Left renal pelvis (tissue), 4 donors: ENCODE data around the gene PKP4. TPM values are rescaled to one million over a fixed set of nuclear protein-coding genes. Genes with fewer than 3 reads are reported as not detected.
"Not testable (repeated sequence)": the region's sequence is repeated elsewhere in the genome, so short reads cannot be mapped to it uniquely, and the experiment has no call there.

Experiments
- DNase-seq, 4 donors: peaks; one replicate each; pipeline ENCODE4 v3.0.0-alpha.2; 2013; ENCODE audit warnings: low read depth in 4 of 4, low spot score in 3 of 4
- polyA plus RNA-seq, 4 donors: library from polyadenylated mRNA; unstranded; fragments of 120-200 nt; gene quantifications; one replicate each; pipeline ENCODE4 v1.2.1, GENCODE V29; 2013; ENCODE audit not compliant: insufficient read length in 4 of 4

PKP4 gene
- polyA plus RNA-seq, 4 donors, result 46.9 to 170 (median 165) TPM

DNA sequence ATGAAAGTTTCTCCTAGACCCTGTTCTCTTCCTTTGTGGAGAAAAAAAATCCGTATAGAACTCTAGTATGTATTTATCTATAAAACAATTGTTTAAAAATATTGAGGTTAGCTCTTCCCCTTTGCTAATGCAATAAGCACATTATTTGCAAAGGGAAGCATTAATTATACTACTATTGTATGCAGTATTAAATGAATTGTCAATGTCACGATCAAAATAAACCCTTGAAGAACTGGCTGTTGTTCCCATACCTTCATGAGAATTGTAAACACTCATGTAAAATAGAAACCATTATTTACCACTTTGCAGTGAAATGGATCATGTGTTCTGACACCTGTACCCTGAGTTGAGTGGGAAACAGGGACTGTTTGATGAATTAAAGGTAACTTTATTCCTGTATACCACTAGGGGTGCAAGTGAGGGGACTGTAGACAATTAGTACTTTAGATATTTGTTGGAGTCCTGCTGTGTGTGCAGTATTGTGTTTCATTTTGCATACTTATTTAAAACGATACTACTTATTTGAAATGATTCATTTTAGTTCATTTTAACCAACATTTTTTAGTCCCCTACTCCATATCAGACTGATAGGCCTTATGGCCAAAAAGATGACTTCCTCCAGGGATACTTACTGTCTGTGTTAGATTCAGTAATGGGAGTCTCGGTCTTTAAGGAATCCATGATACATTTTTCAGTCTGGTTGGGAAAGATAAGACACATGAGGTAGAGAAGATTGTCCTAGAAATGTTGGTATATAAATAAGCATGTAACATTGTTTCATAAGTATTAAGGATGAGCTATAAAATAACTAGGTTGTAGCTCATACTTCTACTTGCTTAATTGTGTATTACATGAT is 7.9 kb downstream of the PKP4 start:
- no peak for DNase-seq

DNA sequence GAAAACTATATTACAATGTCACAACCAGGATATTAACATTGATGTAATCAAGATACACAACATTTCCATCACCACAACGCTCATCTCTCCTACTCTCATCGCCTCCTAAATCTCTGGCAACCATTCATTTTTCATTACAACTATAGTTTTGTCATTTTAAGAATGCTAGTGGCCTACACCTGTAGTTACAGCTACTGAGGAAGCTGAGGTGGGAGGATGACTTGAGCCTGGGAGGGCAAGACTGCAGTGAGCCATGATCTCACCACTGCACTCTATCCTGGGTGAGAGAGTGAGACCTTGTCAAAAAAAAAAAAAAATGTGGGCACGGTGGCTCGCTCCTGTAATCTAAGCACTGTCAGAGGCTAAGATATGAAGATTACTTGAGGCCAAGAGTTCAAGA is 10.5 kb downstream of the PKP4 start:
- DNase-seq, result no peak

DNA sequence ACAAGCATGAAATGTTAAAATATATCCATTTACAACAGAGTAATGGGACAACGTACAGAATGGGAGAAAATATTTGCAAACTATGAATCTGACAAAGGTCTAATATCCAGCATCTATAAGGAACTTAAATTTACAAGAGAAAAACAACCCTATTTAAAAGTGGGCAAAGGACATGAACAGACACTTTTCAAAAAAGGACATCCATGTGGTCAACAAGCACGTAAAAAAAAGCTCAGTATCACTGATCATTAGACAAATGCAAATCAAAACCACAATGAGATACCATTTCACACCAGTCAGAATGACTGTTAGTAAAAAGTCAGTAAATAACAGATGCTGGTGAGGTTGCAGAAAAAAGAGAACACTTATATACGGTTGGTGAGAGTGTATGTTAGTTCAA is 16.1 kb downstream of the PKP4 start:
- not testable (repeated sequence) for DNase-seq

DNA sequence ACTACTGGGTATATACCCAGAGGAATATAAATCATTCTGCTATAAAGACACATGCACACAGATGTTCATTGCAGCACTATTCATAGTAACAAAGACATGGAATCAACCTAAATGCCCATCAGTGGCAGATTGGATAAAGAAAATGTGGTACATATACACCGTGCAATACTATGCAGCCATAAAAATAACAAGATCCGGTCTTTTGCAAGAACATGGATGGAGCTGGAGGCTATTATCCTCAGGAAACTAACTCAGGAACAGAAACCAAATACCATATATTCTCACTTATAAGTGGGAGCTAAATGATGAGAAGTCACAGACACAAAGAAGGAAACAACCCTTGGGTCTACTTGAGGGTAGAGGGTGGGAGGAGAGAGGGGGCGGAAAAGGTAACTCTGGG is 16.5 kb downstream of the PKP4 start:
- DNase-seq, result not testable (repeated sequence)

DNA sequence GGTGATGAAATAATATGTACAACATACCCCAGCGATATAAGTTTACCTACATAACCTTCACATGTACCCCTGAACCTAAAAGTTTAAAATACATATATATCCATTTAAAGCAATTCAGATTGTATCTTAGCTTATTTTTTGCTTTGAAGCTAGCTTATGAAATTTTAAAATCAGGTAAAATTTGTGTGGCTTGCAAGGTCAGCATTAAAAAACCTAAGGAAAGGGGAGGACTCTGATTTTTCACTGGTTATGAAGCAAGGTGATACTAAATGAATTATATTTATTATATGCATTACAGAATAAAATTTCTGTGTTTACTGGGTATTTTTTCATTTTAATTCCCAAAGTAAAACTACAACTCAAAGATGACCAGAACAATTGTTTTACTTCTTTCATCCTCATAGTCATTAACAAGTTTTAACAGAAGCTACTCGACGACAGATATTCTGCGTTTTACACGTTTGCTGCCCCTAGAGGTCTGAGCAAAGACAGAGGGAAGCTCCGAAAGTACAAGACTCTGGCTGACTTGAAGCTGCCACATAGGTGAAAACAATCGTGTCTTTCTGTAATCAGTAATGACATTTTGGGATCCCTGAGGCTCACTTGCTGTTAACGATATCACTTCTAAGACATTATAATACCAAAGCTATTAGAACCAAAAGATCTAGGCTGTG is 17.1 kb downstream of the PKP4 start:
- DNase-seq, result no peak

DNA sequence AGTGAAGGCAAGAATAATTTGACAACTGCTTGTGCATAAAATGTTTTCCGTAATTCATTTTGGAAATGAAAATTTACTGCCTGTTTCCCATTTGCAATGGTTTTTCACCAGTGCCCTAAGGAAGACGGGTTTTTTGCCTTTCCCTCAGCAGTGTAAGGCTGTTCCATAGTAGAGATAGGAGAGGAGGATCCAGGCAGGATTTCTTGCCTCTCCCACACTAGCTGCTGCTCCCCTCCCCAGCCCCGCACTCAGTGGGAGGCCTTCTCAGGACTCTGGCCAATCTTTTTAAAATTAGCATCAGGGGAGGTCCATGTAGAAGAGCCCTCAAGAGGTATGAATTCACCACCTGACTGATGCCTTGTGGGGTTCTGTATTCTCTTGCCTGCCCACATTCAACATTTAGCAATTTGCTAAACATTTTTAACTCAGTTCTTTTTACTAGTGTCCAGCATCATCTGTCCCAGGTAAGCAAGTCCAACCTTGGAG is 17.8 kb downstream of the PKP4 start:
- not testable (repeated sequence) for DNase-seq

DNA sequence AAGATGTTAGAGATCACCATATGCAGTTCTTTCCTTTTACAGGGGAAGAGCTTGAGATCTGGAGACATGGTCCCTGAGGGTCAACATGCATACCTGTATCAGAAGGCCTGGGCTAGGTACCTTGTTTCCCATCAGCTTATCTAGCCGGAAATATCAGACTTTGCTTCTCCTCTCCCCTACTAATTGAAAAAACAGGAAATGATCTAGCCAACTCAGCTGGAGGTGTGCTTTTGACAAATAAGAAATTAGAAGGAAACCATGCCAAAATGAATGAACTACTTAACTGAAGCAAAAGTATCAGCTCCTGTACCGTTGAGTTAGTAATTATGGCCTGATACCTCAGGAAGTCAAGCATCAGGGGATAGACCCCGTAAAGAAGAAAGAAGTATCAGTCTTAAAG is 20.4 kb downstream of the PKP4 start:
- DNase-seq, result no peak

DNA sequence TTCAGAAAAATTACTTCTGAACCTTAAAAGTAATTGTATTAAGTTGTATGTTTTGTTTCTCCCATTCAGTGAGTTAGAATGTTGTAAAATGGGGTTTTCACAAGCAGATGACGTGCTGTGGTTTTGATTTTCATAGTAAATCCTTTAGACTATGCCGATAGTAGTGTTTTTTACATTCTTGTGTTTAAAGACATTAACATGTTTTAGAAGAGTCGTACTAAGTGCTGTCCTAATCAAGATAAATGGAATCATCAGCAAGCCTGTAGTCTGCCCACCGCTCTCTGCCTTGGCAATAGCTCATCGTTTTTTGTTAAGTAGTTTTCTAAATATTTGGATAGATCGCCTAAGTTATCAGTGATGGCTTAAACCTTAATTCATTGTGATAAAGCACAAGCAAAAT is 21.5 kb downstream of the PKP4 start:
- no peak for DNase-seq

DNA sequence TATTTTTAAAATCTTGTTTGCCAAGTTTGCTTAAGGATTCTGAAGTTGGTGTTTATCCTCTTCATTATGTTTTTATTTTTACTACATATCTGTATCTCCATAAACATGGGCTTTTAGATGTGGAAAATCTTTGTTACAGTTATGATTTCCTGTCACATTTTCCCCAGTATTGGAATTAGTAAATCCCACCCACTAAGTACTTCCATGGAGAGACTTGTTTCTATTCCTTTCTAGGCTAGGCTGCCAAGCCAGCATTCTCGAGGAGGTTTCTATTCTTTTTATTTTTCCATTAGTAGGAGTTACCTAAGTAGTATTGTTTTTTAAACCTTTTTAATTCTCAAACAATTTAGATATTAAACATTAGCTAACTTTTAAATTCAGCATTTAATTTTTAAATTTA is 22.1 kb downstream of the PKP4 start:
- no peak for DNase-seq

DNA sequence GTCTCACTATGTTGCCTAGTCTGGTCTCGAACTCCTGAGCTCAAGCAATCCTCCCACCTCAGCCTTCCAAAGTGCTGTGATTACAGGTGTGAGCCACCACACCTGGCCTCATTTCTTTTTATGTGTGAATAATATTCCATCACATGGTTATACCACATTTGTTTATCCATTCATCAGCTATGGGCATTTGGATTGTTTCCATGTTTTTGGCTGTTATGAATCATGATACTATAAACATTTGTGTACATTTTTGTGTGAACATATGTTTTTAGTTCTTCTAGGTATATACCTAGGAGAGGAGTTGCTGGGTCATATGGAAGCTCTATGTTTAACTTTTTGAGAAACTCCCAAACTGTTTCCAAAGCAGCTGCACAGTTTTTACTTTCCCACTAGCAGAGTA is 24.4 kb downstream of the PKP4 start:
- no peak for DNase-seq

DNA sequence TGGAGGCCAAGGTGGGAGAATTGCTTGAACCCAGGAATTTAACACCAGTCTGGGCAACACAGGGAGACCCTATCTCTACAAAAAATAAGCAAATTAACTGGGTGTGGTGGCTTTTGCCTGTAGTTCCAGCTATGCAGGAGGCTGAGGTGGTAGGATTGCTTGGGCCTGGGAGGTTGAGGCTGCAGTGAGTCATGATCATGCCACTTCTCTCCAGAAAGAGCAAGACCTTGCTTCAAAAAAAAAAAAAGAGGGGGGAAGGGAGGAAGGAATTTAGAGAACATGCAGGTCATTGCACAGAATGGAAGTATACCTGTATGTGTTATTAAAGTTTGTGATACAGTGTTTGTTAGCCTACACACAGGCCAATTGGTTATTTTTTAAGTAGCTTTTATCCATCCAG is 25.8 kb downstream of the PKP4 start:
- no peak for DNase-seq

DNA sequence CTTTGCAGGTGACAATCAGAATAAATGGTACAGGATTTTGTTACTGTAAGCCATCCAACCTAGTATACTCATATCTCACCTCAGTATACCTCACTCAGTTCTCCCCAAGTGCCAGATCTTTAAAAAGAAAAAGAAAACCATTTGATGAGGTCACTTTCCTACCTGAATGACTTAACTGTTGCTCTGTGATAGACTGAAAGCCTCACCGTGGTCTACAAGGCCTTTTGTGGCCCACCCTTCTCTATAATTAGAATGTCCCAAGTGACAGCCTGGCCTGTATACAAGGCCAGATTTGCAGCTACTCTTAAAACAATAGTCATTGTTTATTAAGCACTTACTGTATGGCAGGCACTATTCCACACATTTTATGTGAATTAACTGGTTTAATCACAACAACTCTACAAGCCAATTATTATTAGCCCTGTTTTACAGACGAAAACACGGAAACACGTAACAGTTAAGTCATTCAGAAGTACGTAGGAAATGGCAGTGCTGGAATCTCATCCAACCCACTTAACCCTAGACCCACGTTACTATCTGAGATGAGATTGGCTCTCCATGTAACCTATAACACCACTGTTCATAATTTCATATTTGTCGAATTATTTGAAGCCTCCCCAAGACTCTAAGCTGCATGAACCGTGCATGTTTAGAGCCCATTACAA is 28.3 kb downstream of the PKP4 start:
- DNase-seq, result no peak

DNA sequence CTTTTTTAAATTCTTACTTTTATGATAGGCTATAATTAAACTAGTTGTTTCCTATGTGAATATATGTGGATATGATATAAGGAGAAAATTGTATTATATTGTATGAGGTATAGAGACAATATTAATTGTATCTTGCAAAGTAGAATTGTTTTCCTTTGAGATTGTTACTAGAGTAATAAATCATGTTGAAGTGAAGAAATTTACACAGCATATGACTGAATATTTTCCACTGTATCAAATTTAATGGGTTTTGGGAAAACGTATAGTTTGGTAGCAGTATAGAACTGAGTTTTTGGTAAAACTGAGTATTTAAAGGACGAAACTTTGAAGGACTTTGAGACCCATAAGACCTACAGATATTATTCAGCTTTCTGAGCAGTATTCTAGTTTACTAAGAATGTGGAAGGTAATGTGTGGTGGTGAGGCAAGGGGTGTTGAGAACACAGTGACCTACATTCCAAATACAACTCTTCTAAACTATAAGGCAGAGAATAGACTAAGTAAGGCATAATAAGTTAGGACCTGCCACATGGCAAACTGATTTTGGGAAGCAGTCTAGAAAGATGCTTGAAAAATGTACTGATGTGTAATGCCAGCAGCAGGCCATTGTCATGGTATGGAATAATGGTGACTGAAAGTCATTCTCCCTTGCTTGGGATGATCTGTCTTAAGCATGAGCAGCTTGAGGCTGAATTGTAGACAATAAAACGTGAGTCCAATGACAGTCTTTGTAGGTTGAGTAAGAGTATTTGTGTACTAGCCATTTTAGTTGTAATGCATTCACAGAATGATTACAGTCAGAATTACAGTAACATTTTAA is 29.6 kb downstream of the PKP4 start:
- no peak for DNase-seq

DNA sequence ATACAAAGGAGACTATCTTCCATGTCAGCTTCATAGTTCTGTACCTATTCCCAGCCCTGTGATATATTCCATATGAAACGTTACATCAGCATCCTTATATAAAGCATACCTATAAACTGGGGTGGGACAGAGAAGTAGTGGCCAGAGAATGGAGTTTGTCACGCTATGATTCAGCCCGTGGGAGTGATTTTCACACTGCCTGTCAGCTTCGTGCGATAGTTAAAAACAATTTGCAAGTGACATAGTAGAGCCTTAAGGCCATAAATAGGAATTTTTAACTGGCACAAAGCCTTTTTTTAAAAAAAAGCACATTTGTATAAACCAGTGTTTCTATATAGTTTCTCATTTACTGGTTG is 30.2 kb downstream of the PKP4 start:
- DNase-seq, result no peak

DNA sequence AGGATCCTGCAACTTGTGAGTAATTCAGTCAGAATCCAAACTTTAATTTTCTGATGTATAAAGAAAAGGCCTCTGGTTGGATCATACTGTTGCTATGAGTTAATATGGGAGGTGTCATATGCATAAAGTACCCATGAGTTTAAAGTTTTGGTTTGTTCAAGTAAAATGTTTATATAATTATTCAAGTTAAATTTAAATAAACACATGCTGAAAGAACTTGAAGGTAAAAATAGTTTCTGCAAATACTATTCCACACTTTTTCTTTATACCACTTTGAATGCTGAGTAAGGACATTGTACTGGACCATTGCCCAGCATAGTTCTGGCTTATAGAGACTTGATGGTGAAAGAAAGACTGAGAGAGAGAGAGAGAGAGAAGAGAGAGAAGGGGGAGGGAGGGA is 30.7 kb downstream of the PKP4 start:
- no peak for DNase-seq

DNA sequence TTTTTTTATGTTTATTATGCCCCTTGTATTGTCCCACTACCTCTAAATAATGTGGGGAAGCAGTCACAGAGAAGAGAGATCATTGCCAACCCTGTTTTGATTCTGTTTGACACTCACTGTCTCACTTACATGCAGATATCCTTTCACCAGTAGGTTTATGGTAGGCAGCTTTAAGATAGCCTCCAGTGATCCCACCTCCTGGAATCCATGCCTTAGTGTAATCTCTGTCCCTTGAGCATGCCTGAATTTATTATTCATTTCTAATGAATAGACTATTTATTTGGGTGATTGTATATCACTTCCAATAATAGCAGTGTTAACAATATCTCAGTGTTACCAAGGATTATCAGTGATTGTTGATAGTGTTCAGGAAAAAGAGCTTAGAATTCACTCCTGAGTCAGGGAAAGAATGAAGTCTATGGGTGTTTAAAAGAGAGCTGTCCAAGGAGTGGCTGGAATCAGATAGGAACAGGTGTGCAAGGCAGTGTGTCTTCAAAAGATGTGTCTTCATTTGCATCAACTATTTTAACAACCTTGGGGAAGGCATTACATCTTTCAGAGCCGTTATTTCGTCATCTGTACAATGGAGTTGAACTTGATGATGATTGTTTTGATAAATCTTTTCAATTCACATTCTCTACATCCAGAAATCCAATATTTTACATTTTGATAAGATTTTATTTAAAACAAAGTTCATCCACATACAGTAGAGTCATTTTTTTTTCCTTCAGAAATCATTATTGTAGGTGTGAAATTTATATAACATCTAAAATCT is 31.9 kb downstream of the PKP4 start:
- DNase-seq, result no peak

DNA sequence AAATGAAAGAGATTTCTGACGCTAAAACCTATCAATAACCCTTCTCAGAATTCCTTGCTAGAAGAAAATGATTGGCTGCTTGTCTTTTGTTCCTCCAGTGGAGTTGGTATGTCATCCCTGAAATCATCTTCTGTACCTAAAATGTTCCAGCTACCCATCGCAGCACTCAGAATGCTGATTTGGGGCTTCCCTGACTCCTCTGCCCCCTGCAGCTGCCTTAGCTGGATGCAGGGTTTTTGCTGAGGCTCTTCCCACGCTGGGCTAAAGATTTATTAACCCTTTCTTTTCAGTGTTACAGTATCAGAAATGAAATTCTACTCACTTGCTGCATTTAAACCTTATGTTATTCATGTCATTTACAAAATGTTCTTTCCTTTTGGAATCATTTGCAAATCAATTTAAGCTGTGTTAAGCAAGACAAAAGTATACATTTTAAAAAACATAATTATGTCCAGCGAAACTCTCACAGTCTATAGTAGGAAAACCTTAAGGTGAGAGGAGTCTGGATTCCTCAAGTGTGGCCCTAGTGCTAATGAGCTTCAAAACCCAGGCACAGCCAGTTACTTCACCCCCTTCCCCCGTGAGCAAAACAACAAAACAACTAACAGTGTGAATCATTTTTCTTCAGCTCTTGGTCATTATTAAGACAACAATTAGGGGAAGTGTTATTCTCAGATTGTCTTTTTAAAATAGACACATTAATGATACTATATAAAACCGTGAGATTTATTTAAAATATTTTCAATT is 32.8 kb downstream of the PKP4 start:
- DNase-seq, result no peak

DNA sequence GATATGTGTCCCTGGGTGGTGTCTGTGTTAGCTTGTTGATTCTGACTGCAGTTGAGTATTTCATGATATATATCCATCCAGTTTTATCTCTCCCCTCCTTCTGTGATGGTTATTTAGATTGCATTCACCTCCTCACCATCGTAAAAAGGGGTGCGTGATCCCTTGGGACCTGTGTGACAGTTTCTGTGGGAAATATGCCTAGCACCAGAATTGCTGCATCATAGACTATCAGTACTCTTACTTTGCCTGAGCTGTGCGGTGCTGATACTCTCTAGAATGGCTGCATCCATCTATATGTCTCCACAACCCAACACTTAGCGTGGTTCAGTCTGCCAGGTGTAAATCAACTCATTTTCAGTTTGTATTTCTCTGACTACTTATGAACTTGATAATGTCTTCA is 34.3 kb downstream of the PKP4 start:
- DNase-seq, result no peak

DNA sequence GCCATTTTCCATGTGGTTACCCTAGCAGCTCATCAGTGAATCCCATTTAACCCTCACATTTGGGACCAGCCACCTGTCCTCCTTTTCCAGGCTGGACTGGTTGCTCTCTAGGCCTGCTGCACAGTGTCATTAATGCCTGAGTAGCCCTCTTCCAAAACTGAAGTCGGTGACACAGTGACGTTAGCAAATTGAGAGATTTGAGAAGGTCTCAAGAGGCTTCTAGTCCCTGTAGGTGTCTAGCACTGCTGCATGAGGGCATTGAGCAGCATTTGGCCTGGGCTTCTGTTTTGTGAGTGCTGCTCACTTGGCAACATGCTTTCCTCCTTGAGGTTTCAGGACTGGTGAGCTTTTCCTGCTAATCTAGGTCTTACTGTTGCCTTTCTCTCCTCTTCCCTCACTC is 36.7 kb downstream of the PKP4 start:
- DNase-seq, result no peak
